Measurements from ENCODE around the gene CSNK2A3. TPM values are rescaled to one million over a fixed set of nuclear protein-coding genes. Genes with fewer than 3 reads are reported as not detected.

Gene CSNK2A3
- total RNA-seq, 4 donors from 2014 or later, result 0.51 to 4.5 (median 2.0) TPM

DNA sequence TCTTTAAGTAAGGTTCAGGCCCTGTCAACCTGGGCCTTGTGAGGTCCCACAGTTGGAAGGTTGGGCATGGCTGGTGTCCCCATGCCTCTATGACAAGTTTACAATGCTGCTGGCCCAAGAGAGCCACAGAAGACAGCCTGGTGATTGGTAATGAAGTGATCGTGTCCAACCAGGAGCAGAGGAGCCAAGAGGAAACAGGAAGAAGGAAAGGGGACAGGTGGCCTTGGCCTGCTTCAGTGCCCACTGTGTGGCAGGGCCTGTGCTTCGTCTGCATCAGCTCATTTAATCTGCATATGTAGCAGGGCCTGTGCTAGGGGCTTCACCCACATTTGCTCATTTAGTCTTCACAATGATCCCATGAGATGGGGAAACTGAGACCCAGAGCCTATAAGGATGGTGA is 42.1 kb upstream of the CSNK2A3 start:
- TF ChIP-seq, protein P1, sequence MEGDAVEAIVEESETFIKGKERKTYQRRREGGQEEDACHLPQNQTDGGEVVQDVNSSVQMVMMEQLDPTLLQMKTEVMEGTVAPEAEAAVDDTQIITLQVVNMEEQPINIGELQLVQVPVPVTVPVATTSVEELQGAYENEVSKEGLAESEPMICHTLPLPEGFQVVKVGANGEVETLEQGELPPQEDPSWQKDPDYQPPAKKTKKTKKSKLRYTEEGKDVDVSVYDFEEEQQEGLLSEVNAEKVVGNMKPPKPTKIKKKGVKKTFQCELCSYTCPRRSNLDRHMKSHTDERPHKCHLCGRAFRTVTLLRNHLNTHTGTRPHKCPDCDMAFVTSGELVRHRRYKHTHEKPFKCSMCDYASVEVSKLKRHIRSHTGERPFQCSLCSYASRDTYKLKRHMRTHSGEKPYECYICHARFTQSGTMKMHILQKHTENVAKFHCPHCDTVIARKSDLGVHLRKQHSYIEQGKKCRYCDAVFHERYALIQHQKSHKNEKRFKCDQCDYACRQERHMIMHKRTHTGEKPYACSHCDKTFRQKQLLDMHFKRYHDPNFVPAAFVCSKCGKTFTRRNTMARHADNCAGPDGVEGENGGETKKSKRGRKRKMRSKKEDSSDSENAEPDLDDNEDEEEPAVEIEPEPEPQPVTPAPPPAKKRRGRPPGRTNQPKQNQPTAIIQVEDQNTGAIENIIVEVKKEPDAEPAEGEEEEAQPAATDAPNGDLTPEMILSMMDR (IDR thresholded peaks at IDR 0.05; ENCODE audit: low read depth), result no peak

DNA sequence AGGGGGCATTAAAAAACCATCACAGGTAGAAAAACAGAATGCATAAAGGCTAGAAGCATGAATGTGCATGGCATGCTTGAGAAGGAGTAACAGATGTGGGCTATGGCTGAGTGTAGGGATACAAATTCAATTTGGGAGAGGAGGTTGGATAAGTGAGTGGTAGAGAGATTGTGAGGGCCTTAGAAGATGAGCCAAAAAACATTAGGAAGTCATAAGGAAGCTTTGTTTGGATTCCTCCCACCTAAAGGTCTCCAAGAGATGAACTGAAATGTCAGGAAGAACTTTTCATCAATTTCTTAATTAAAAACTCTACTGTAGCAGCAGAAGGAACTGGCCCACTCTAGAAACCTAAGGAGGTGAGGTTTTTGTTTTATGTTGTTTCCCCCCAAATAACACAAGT is 41.2 kb upstream of the CSNK2A3 start:
- TF ChIP-seq, protein P1 (IDR thresholded peaks at IDR 0.05; ENCODE audit: low read depth), result no peak

DNA sequence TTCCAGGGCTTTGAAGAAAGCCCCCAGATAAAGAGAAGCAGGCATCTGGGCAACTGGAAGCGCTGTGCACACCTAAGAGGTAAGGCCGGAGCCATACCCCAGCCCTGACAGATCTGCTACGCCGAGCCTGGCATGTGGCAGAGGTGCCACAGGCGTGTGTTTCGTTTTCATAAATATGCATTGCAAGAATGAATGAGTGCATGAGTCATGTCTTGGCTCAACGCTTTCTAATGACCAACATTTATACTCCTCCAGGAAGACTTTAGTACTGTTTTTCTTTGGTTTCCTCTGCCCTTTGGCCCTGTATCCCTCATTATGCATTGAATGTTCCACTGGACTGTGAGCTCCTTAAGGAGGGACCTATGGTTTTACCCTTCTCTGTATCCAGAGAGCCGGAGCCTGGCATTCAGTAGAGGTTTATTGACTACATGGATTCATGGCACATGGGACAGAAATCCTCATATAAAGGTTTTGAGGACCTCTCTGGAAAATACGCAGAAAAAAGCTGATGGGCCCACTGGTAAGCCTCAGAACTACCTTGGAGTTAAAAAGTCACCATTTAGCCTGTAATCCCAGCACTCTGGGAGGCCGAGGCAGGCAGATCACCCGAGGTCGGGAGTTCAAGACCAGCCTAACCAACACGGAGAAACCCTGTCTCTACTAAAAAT is 38.9 kb upstream of the CSNK2A3 start:
- TF ChIP-seq, protein P1 (IDR thresholded peaks at IDR 0.05; ENCODE audit: low read depth), result no peak

DNA sequence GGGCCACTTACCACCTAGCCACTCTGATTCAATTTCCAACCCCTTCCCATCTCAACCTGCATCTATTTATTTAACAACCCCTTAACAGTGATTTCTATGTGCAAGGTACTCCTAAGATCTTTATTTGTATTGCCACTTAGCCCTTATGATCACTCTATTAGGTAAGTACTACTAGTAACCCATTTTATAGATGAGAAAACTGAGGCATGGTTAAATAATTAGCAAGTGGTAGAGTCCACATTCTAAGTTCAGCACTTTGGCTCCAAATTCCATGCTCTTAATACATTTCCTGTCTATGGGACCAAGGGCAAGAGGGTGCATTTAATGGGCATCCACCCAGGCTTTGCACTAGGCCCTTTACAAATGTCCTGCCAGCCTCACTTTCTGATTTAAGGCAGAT is 38.1 kb upstream of the CSNK2A3 start:
- TF ChIP-seq, protein P1 (IDR thresholded peaks at IDR 0.05; ENCODE audit: low read depth), result no peak

DNA sequence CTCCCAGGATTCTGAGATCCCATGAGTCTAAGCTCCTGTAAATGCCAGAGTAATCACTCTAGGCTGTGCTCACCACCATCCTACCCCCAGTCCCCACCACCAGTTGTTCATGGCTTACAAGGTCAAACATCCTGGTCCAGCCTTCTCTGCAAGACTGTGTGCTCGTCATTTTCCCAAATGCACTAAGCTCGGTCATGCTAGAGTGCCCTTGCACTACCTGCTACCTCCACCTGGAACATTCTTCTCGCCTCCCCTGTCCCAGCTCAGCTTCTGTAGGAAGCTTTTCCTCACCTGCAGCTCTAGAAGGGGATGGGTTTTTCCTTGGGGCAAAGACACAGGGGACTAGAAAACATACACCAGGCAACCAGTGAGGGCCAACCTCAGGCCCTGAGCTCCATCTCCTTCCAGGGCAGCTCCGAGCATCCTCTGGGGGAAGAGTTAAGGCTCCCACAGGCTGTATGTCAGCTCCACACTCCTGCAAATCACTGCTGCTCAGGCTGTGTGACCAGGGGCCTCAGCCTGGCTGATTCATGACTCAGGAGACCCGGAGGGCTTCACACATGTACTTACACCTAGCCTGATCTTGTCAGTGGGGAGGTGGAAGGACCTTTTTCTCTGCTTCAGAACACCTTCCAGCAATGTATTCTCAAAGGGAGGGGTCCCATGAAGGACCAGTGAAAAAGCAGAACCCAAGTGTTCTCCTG is 37.2 kb upstream of the CSNK2A3 start:
- TF ChIP-seq, protein P1 (IDR thresholded peaks at IDR 0.05; ENCODE audit: low read depth), result no peak

DNA sequence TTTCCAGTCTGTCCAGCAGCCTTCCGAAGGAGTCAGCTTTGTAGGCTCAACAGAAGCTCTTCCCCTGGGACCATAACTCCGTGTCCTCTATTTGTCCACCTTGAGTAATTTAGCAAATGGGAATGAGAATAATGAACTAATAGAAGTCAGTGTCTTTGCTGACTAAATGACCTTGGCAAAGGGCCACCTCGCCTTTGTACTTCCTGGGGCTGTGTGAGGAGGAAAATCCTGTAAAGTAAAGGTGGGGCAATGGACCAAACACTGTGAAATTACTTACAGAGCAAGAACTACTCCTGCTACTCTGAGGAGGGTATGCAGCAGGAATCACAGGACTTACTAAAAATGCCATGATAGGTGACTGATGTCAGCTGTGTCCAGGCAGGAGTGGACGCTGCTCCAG is 36.2 kb upstream of the CSNK2A3 start:
- TF ChIP-seq, protein P1 (IDR thresholded peaks at IDR 0.05; ENCODE audit: low read depth), result no peak

DNA sequence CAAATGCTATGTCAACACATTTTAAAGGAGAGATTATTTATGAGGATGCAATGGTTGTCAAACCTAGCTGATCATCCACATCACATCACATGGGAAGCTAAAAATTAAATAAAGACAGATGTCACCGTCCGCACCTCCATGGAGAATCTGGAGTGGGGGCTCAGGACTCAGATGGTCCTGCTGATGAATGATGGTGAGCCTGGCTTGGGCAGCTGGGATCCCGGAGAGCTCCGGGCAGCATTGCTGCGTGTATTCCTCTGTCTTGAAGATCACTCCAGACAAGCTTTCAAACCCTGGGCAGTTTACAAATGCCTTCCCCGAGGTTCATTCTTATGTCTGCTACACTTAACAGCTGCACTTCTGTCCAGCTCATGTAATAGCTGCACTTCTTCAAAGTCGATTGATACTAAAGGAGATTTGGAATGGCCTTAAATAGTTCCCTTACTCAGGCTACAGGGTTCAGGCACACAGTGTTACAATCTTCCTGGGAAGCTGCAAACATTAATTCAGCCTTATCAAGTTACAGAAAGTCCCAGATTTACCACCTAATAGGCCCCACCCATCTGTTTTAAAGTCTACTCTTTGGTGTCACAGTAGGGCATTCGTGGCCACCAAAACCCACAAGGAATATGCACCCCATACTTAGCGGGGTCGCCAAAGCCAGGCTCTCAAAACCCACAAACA is 34.7 kb upstream of the CSNK2A3 start:
- TF ChIP-seq, protein P1 (IDR thresholded peaks at IDR 0.05; ENCODE audit: low read depth), result no peak

All from subcutaneous adipose tissue (tissue), 4 donors.